Activated CD4-positive, alpha-beta T cell treated with anti-CD3 and anti-CD28 coated beads for 48 hours (primary cell): ENCODE results near the gene SRXN1.

Experiments
- DNase-seq: peaks from one replicate; pipeline ENCODE4 v3.0.0-alpha.2; 2020

The SRXN1 gene

GRCh38 chr20:634148-634925, 18.7 kb downstream of the SRXN1 start:
- no peak for DNase-seq

- no peak for DNase-seq
Observed at GRCh38 chr20:631101-631500, 21.9 kb downstream of the SRXN1 start.

DNA sequence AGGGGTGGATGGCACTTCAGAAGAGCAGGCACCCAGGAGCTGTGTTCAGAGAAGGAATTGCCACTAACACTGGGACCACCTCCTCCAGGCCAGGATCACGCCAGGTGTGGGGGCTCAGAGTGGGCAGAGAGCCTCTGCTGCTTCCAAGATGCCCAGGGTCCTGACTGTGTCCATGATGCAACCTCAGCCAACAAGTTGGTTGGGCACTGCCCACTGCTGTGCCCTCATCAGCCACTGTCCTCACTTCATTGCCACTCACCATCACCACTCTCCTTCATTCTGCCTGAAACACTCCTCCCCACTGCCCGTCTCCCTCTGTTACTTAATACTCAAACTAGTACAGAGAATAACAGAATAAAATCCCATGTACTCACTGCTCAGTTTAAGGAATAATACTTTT, 26.4 kb downstream of the SRXN1 start:
- no peak for DNase-seq

GRCh38 chr20:625360-625932, 27.6 kb downstream of the SRXN1 start:
- DNase-seq = no peak

- DNase-seq = no peak
Observed at GRCh38 chr20:623704-624103, 29.3 kb downstream of the SRXN1 start.

GRCh38 chr20:623021-623420, 30.0 kb downstream of the SRXN1 start:
- DNase-seq = no peak

DNA sequence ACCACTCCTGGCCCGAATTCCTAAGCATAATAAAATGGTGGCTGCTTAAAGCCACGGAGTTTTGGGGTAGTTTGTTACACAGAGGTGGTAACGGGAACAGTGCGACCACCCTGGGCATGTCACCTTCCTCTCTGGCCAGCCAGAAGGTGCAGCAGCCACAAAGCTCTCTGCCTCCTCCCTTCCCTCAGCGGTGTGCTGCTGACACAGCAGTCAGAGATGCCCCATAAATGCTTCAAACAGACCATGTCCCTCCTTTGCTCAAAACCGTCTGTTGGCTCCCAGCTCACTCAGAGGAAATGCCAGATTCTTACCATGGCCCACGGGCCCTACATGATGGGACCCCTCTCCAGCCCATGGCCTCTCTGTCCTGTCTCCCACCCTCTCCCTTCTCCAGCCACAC, 30.8 kb downstream of the SRXN1 start:
- no peak for DNase-seq

- no peak for DNase-seq
Observed at GRCh38 chr20:621125-621756, 31.8 kb downstream of the SRXN1 start.

- no peak for DNase-seq
Observed at GRCh38 chr20:620246-620645, 32.8 kb downstream of the SRXN1 start.

DNA sequence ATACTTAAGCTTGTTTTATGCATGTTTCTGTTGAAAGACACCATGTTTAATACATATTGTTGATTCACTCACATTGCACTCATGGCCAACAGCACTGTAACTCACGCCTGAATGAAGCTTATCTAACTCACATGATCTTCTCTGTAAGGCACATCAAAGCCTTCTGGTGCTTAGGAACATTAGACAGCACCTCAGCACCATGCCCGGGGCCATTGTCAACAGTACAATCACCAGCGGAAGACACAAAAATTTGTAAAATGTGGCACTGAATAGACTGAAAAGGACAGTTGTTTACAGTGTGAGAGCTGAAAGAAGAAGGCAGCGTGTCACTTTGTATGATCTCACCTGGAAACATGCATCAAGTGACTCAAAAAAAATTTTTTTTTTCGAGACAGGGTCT, 34.0 kb downstream of the SRXN1 start:
- no peak for DNase-seq

GRCh38 chr20:617934-618690, 34.9 kb downstream of the SRXN1 start:
- DNase-seq = no peak

DNA sequence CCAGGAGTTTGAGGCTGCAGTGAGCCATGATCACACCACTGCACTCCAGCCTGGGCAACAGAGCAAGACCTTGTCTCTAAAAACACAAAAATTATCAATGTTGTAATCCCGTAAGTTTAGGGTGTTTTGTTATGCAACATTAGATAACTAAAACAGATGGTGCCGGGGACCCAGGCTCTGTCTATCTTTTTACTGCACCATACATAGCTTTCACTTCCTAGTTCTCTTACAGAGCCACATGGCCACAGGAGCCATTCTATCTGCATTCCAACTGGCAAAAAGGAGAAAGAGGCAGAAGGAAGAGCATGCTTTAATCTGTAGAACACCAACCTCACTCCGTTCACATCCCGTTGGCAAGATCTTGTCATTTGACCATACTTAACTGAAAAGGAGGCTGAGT, 37.5 kb downstream of the SRXN1 start:
- no peak for DNase-seq

DNA sequence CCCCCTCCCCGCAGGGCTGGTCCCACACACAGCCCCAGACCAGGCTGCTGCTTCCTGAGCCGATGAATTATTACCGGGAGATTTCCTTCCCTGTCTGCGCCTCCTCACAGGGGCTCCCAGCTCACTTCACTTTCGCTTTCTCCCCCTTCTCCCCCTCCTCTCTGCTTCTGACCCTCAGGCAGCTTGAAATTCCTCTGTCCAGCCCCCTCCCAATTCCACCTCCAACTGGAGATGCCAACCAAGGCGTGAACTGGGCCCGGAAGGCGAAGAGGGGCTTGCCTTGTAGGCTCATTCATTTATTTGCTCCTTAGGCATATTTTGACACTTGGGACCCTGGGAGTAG, 41.2 kb downstream of the SRXN1 start:
- DNase-seq = no peak

- DNase-seq = no peak
Observed at GRCh38 chr20:611047-611842, 41.8 kb downstream of the SRXN1 start.

GRCh38 chr20:610130-611046, 42.6 kb downstream of the SRXN1 start, which contains the start of gene TCF15:
Gene TCF15 (minus strand): TSS chr20:610309. CDS start chr20:610237, 72 bp downstream.
- peak; percentile 36 for DNase-seq

DNA sequence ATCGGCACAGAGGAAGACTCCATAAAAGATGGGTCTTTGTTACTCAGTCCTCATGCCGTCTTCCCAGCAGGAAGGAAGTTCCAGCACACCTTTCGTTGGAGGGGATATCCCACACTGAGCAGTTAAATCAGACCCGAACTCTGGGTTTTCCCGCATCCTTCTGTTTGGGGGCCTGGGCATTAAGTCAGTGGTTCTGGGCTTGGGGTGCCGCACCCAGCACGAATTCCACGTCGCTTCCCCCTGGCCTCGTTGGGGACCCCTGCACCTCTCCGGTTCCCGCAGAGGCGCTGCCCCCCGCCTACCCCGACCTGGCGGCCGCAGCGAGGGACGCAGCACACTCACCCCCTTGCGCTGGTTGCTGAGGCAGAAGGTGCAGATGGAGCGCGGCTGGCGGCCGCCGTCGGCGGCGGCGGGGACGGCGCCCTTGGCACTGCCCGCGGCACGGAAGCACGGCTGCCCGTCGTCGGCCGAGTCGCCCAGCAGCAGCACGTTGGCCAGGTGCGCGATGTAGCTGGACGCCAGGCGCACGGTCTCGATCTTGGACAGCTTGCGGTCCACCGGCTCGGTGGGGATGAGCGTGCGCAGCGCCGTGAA, 43.5 kb downstream of the SRXN1 start:
- no peak for DNase-seq

GRCh38 chr20:608970-609369, 44.0 kb downstream of the SRXN1 start:
- DNase-seq = no peak

DNA sequence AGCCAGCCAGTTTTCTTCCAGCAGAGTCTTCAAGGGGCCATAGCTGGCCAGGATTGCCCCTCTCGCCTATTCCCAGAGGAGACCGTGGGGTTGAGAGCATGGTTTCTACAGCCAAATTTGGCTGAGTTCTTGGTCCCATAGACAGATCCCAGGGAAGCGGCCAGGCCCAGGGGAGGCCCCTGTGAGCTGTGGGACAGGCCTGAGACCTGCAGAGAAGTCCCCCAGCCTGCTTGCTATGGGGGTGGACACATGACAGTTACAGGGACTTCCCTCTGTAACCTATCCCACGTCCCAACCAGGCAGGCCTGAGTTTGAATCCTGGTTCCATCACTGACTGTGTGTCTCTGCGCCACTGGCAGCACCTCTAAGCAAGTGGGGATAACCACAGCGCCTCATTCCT, 45.5 kb downstream of the SRXN1 start:
- no peak for DNase-seq

DNA sequence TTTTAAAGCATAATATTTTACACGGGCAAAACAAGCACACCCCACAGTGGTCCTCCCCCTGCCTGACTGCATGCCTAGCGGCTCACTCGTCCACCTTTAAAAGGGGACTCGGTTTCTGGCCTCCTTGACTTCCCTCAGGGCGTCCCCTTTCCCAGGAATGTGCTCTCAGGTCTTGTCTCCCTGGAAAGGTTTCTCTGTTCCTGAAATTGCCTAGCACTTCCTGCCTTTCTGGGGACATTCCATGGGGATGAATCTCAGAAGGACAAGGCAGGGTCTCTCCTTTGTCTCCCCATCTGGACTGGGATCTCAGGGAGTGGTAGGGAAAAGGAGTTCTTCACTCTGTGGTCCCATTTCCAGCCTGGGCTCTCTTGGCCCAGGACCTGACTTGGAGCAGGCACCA, 47.8 kb downstream of the SRXN1 start:
- DNase-seq = no peak

DNA sequence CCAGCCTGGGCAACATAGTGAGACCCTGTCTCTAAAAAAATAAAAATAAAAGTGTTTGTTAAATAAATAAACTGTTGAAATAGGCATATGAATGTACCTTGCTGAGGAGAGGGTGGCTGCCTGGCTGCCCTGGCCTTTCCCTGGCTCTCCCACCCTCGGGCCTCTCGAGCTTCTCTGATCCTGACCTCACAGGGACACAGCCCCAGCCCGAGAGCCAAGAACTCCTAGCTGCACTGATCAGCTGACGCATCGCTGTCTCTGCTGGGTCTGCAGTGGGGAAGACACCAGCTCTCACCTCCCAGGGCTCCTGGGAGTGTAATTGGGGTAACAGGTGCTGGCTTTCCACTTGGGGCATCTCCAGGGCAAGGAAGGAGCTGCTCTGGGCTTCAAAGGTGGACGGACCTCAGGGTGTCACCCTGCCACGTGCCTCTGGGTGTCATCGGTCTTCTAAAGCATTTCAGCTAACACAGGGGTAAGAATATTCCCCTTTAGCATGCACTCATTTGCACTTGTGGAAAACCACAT, 49.8 kb downstream of the SRXN1 start:
- DNase-seq = no peak
